ENCODE data around the gene CCDC121. TPM values are rescaled to one million over a fixed set of nuclear protein-coding genes. Genes with fewer than 3 reads are reported as not detected.

The CCDC121 gene
- total RNA-seq, 3 donors from 2014 or later (not counting 1 experiment from before 2014, with no cell fraction given): 0.25 to 0.58 (median 0.42) TPM

DNA sequence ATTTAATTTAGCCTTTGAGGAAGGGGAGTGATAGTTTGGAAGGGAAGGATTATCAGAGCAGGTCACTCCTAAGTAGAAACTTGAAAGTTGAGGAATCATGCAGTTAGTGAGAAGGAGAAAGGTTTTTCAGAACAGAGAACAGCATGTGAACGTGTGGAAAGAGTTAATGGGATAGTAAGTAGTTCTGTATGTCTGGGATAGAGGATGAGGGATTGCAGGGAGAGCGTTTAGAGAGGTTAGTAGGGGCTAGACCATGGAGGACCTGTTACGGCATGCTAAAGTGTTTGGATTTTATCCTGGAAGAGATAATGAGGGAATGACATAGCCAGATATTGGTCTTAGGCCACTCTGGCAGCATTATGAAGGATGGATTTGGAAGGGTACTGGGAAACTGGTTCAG lies 44.2 kb downstream of the CCDC121 start:
- Histone ChIP-seq H3K4me1 (ENCODE audit: control insufficient read depth, insufficient read depth, low read length) (peaks cover 30% of the 10 kb centered on the region), H3K9me3 (ENCODE audit: control insufficient read depth, insufficient read depth, low read length) (no peaks in the 10 kb centered on the region), H3K36me3 (ENCODE audit: control insufficient read depth, insufficient read depth, low read length) (no peaks in the 10 kb centered on the region), H3K27ac (ENCODE audit: low read length) (no peak overlapping the region), H3K4me3 (ENCODE audit: low read length) (no peak overlapping the region), H3K27me3 (ENCODE audit: control insufficient read depth, insufficient read depth, low read length) (no peaks in the 10 kb centered on the region)
- intact Hi-C loops (cut with micrococcal nuclease): no loop called here
- 95% methylated on average over 3 of the region's 3 CpGs for WGBS (ENCODE audit: insufficient coverage)
- H3K27ac Mint-ChIP-seq: no peak overlapping the region
- H3K4me3 Mint-ChIP-seq: peak overlapping the region; percentile 13
- H3K9me3 Mint-ChIP-seq: no peaks in the 10 kb centered on the region
- peaks cover 6 to 13% of the 10 kb centered on the region in 2 donors for H3K27me3 Mint-ChIP-seq (ENCODE audit: low read depth in 2 of 2)
- ATAC-seq (no peak), DNase-seq (no peak)
- H3K36me3 Mint-ChIP-seq: no peaks in the 10 kb centered on the region
- TF ChIP-seq, protein P1, sequence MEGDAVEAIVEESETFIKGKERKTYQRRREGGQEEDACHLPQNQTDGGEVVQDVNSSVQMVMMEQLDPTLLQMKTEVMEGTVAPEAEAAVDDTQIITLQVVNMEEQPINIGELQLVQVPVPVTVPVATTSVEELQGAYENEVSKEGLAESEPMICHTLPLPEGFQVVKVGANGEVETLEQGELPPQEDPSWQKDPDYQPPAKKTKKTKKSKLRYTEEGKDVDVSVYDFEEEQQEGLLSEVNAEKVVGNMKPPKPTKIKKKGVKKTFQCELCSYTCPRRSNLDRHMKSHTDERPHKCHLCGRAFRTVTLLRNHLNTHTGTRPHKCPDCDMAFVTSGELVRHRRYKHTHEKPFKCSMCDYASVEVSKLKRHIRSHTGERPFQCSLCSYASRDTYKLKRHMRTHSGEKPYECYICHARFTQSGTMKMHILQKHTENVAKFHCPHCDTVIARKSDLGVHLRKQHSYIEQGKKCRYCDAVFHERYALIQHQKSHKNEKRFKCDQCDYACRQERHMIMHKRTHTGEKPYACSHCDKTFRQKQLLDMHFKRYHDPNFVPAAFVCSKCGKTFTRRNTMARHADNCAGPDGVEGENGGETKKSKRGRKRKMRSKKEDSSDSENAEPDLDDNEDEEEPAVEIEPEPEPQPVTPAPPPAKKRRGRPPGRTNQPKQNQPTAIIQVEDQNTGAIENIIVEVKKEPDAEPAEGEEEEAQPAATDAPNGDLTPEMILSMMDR (IDR thresholded peaks at IDR 0.05): no peak
- H3K4me1 Mint-ChIP-seq: peaks cover 53% of the 10 kb centered on the region in 2 donors

DNA sequence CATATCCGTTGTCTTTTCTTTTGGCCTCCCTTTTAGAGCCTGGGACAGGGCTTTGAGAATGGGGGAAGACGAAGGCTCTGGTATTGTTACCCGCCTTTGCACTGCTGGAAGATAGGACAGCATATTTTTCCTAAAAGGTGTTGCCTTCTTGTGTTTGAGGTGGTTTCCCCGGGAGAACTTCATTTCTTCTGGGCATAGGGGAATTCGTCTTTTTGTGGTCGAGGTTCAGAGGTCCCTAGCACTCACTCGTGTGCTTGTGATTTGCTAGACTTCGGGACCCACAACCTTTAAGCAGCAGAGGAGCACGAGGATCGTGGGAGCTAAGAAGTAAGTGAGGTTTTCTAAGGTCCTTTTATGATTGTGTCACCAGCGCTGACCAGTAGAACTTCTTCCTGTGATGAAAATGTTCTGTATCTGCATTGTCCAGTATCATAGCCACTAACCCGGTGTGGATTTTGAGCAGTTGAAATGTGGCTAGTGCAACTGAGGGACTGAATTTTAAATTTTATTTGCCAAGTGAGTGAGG lies 45.4 kb downstream of the CCDC121 start:
- TF ChIP-seq, protein P1 (IDR thresholded peaks at IDR 0.05): no peak
- no peak for DNase-seq
- peak; percentile 16 to 25 (median 19) for ATAC-seq
- no peaks in the 10 kb centered on the region for H3K27me3 ChIP-seq (ENCODE audit: control insufficient read depth, insufficient read depth, low read length)
- H3K4me3 ChIP-seq (ENCODE audit: low read length): peak overlapping the region; percentile 66
- 7% methylated on average over 12 of the region's 12 CpGs for WGBS (ENCODE audit: insufficient coverage)
- Mint-ChIP-seq H3K36me3 (no peaks in the 10 kb centered on the region), H3K4me3 (peak overlapping the region; percentile 96), H3K27ac (peak overlapping the region; percentile 83 to 95), H3K4me1 (peaks cover 49 to 53% of the 10 kb centered on the region in 2 donors), H3K27me3 (ENCODE audit: low read depth in 2 of 2) (peaks cover 16 to 25% of the 10 kb centered on the region in 2 donors), H3K9me3 (no peaks in the 10 kb centered on the region)
- H3K27ac ChIP-seq (ENCODE audit: low read length): peak overlapping the region; percentile 61
- H3K36me3 ChIP-seq (ENCODE audit: control insufficient read depth, insufficient read depth, low read length): no peaks in the 10 kb centered on the region
- H3K9me3 ChIP-seq (ENCODE audit: control insufficient read depth, insufficient read depth, low read length): no peaks in the 10 kb centered on the region
- H3K4me1 ChIP-seq (ENCODE audit: control insufficient read depth, insufficient read depth, low read length): peaks cover 30% of the 10 kb centered on the region
- intact Hi-C loops (cut with micrococcal nuclease): loop anchor here (1.0 to 2.0 kb wide), 2 partner anchors 10 to 45 kb away; partner anchors contain the start of genes CCDC121 and GPN1

DNA sequence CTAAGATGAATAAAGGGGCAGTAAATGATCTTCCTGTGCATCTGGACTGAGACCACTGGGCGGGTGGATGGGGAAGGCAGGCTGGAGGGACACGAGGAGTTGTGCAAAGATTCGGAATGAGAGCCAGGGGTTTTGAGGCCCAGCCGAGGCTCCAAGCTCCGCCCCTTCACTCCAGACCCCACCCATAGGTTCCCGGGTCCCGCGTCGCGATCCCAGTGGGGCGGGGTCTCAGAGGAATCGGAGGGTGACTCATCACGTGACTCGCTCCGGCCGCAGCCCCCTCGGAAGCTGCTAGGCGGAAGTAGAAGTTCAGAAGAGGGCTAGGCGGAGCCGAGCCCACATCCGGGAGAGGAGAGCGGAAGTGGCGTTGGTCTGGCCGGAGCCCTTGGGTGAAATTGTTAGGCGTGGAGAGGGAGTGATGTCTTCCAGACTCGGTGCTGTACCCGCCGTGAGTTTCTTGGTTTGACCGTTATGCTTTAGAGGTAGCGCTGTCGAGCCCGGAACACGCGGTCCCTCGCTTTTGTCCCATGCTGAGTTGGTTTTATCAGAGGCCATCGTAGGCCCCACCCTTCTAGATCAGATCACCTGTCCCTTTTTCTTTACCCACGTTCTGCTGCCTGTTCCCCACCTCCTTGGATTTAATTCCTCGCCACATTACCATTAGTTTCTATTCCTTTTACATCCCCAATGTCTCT lies 46.0 kb downstream of the CCDC121 start, which contains the start of gene ZNF512:
Gene ZNF512 (plus strand): TSS at position 348 of the 695 bp plus-strand sequence. CDS start 71 bp downstream, at position 419.
- Mint-ChIP-seq H3K27ac (peak within 1 kb of the TSS; percentile 83 to 95), H3K36me3 (no peaks in the 10 kb centered on the region), H3K4me1 (peaks cover 43 to 51% of the 10 kb centered on the region in 2 donors), H3K4me3 (peak within 1 kb of the TSS; percentile 96), H3K9me3 (no peaks in the 10 kb centered on the region), H3K27me3 (ENCODE audit: low read depth in 2 of 2) (peaks cover 18 to 31% of the 10 kb centered on the region in 2 donors)
- Histone ChIP-seq H3K4me3 (ENCODE audit: low read length) (peak within 1 kb of the TSS; percentile 66), H3K9me3 (ENCODE audit: control insufficient read depth, insufficient read depth, low read length) (no peaks in the 10 kb centered on the region), H3K27me3 (ENCODE audit: control insufficient read depth, insufficient read depth, low read length) (peaks cover 3% of the 10 kb centered on the region), H3K36me3 (ENCODE audit: control insufficient read depth, insufficient read depth, low read length) (no peaks in the 10 kb centered on the region), H3K27ac (ENCODE audit: low read length) (peak within 1 kb of the TSS; percentile 61), H3K4me1 (ENCODE audit: control insufficient read depth, insufficient read depth, low read length) (peaks cover 28% of the 10 kb centered on the region)
- DNase-seq: peak; percentile 66 to 86
- TF ChIP-seq, protein P1 (IDR thresholded peaks at IDR 0.05): no peak
- ATAC-seq: peak; percentile 88 to 92 (median 92)
- 3% methylated on average over 38 of the region's 38 CpGs for WGBS (ENCODE audit: insufficient coverage)
- intact Hi-C loops (cut with micrococcal nuclease): loop anchor here (1.0 to 2.0 kb wide), 2 partner anchors 10 to 46 kb away; partner anchors contain the start of genes CCDC121 and GPN1

Data from natural killer cell (primary cell).